Left lung (tissue), 10 donors: ENCODE results near the gene CNDP2. TPM values are rescaled to one million over a fixed set of nuclear protein-coding genes. Genes with fewer than 3 reads are reported as not detected.
A peak's percentile ranks its signal among the peaks of the same experiment; 100 is the strongest.

Experiments used
- ATAC-seq: fragments of 200-7000 bp; cut with Tn5 transposase; one replicate; pipeline ENCODE4 v1.9.1; 2020; ENCODE audit warnings: moderate library complexity
- DNase-seq, 4 donors: peaks; one replicate each; pipeline ENCODE4 v3.0.0-alpha.2; 2013 to 2020
- H3K27ac ChIP-seq, 2 donors: fragments of 200-600 bp; sonication (generic) in 1 of 2; one replicate each; pipeline versions ENCODE4 v1.5.0 to v1.8.0; 2020 to 2021
- H3K27me3 ChIP-seq, 2 donors: fragments of 200-600 bp; sonication (generic) in 1 of 2; one replicate each; pipeline versions ENCODE4 v1.5.0 to v1.8.0; 2020 to 2021
- H3K36me3 ChIP-seq, 2 donors: fragments of 200-600 bp; sonication (generic) in 1 of 2; one replicate each; pipeline versions ENCODE4 v1.5.0 to v1.8.0; 2020 to 2021
- H3K4me1 ChIP-seq, 2 donors: fragments of 200-600 bp; one replicate each; pipeline ENCODE4 v1.8.0; 2021
- H3K4me3 ChIP-seq, 2 donors: fragments of 200-600 bp; sonication (generic) in 1 of 2; one replicate each; pipeline versions ENCODE4 v1.5.0 to v1.8.0; 2020 to 2021; ENCODE audit warnings: mild to moderate bottlenecking in 1 of 2
- H3K9me3 ChIP-seq, 2 donors: fragments of 200-600 bp; sonication (generic) in 1 of 2; one replicate each; pipeline versions ENCODE4 v1.5.0 to v1.8.0; 2020 to 2021
- intact Hi-C, 2 donors: fragments of 100-400 bp; cut with DNase I; formaldehyde crosslinking; loops; one replicate each; pipeline versions ENCODE4 v1.11.2 to v1.14.2; 2022
- polyA plus RNA-seq, 6 donors: library from polyadenylated mRNA; unstranded; fragments of 120-200 nt; gene quantifications; one replicate each; pipeline ENCODE4 v1.2.1, GENCODE V29; 2013; ENCODE audit not compliant: insufficient read length in 6 of 6
- total RNA-seq, 2 donors: library from RNA; stranded (reverse); fragmentation: NEBNext Ultra II Directional; extraction: Animal tissue kit (Norgen Biotek cat#: 25700); gene quantifications; one replicate each; pipeline ENCODE4 v1.2.1, GENCODE V29; 2021
- TF ChIP-seq, protein P1 (sequence below), 2 donors: fragments of 200-600 bp; sonication (generic) in 1 of 2; IDR thresholded peaks; one replicate each; pipeline versions ENCODE4 v1.5.0 to v1.8.0; 2021; ENCODE audit warnings: antibody characterized with exemption in 2 of 2
- donor health status: DM: no; HTN: yes; CAD: no.
- donor health status: DM: no; HTN: no; CAD: no.

Gene CNDP2
- total and polyA plus RNA-seq, 8 donors, result 108 to 301 (median 129) TPM

DNA sequence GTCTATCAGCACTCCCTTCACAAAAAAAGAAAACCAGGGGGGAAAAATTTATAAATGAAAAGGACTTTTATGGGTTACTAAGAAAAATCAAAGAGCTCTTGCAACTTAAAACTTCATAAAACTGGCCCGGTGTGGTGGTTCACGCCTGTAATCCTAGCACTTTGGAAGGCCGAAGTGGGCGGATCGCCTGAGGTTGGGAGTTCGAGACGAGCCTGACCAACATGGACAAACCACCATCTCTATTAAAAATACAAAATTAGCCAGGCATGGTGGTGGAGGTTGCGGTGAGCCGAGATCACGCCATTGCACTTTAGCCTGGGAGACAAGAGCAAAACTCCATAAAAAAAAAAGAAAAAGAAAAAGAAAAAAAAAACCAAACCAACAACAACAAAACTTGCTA lies 40.8 kb upstream of the CNDP2 start:
- intact Hi-C loops, result no loop called here
- DNase-seq (no peak), ATAC-seq (no peak)
- Histone ChIP-seq H3K9me3 (no peaks in the 10 kb centered on the region), H3K4me1 (peaks cover 7 to 14% of the 10 kb centered on the region in 2 donors), H3K27ac (no peak overlapping the region), H3K4me3 (no peak overlapping the region), H3K27me3 (peaks cover 33 to 70% of the 10 kb centered on the region in 2 donors), H3K36me3 (no peaks in the 10 kb centered on the region)
- TF ChIP-seq, protein P1, sequence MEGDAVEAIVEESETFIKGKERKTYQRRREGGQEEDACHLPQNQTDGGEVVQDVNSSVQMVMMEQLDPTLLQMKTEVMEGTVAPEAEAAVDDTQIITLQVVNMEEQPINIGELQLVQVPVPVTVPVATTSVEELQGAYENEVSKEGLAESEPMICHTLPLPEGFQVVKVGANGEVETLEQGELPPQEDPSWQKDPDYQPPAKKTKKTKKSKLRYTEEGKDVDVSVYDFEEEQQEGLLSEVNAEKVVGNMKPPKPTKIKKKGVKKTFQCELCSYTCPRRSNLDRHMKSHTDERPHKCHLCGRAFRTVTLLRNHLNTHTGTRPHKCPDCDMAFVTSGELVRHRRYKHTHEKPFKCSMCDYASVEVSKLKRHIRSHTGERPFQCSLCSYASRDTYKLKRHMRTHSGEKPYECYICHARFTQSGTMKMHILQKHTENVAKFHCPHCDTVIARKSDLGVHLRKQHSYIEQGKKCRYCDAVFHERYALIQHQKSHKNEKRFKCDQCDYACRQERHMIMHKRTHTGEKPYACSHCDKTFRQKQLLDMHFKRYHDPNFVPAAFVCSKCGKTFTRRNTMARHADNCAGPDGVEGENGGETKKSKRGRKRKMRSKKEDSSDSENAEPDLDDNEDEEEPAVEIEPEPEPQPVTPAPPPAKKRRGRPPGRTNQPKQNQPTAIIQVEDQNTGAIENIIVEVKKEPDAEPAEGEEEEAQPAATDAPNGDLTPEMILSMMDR (IDR thresholded peaks at IDR 0.05), result no peak

DNA sequence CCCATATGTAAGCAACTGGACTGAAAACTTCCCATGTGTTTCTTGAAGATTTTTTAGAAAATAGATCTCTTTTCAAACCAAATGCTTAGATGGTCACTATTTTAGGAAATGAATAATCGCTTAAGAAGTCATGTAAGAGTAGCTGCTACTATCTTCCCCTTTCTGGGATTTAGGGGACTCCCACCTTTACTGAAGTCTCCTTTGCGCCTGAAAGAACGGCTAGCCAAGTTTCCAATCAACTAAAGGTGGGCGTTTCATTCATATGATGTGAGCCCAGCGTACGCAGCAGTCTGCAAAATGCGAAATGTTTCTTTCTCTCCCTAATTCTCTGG lies 40.2 kb upstream of the CNDP2 start:
- H3K4me1 ChIP-seq, result peaks cover 7 to 14% of the 10 kb centered on the region in 2 donors
- ATAC-seq, result no peak
- no peaks in the 10 kb centered on the region for H3K9me3 ChIP-seq
- H3K4me3 ChIP-seq, result no peak overlapping the region
- TF ChIP-seq, protein P1 (IDR thresholded peaks at IDR 0.05), result no peak
- no peak for DNase-seq
- intact Hi-C loops, result no loop called here
- no peaks in the 10 kb centered on the region for H3K36me3 ChIP-seq
- peaks cover 33 to 70% of the 10 kb centered on the region in 2 donors for H3K27me3 ChIP-seq
- no peak overlapping the region for H3K27ac ChIP-seq

DNA sequence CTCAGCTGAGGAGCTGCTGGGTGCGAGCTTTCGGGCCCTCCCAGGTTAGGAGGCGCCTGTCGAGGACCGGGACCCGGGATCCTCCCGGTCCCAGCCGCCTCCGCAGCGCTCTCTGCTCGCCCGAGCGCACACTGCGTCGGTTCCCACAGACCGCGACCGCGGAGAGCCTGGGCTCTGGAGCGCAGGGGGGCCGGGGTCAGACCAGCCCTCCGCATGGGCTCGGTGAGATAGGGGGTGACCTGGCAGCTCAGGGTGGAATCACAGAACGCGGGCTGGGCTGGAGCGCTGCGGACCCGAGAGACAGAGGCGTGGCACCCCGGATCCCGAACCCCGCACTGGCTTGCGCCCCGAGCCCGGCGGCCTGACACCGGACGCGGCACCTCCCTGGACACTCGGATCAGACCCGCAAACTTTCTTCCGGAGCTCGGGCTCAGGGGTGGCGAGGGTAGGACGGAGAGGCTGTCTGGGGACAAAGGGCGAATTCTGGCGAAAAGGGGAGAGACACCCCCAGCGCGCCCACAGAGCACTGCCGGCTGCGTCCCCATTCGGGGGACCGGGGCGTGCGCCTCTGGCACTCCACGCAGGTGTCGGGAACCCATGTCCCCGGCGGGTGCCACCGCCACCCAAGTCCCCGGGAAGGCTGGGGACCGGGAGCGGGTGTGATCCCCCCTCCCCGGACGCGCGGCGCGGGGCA lies 39.7 kb upstream of the CNDP2 start:
- peaks cover 7 to 14% of the 10 kb centered on the region in 2 donors for H3K4me1 ChIP-seq
- H3K36me3 ChIP-seq, result no peaks in the 10 kb centered on the region
- no peak for DNase-seq
- H3K9me3 ChIP-seq, result no peaks in the 10 kb centered on the region
- H3K27ac ChIP-seq, result no peak overlapping the region
- peak overlapping the region in 1 of 2 donors; percentile 20 for H3K4me3 ChIP-seq
- ATAC-seq, result peak; percentile 34
- peaks cover 33 to 70% of the 10 kb centered on the region in 2 donors for H3K27me3 ChIP-seq
- intact Hi-C loops, result no loop called here
- TF ChIP-seq, protein P1 (IDR thresholded peaks at IDR 0.05), result no peak

DNA sequence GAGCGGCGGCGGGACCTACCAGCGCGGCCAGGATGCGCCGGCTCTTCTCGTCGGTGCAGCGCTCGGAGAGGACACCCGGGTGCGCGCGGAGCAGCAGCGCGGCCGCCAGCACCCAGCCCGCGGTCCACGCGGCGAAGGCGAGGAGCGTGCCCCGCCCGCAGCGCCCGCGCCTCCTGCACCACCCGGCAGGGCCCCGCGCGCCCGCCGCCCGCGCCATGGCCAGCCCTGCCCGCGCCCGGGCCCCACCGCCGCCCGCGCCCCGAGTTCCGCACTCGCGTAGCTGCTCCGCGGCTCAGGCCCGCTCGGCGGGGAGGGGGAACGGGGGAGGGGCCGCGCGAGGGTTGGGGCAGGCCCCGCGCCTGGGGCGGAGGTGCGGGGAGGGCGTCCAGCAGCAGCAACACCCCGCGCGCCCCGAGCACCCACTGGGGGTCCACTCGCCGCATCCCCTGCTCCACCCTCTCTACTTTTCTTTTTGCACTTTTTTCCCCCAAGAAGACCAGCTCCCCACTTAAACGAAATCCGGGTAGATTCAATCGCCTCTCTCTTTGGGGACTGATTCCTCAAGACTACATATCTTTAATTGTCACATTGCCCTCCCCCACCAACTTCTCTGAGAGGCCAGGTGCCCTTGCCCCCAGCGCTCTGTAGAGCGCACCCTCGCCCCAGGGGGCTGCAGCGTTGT lies 39.0 kb upstream of the CNDP2 start, which contains the start of gene DIPK1C:
DIPK1C (minus strand) TSS at position 266 of the 682 bp plus-strand sequence; CDS start at position 217, 49 bp downstream.
- intact Hi-C loops, result no loop called here
- DNase-seq (no peak), ATAC-seq (peak; percentile 26)
- peak within 1 kb of the TSS in 1 of 2 donors; percentile 20 for H3K4me3 ChIP-seq
- peaks cover 7 to 14% of the 10 kb centered on the region in 2 donors for H3K4me1 ChIP-seq
- TF ChIP-seq, protein P1 (IDR thresholded peaks at IDR 0.05), result no peak
- no peaks in the 10 kb centered on the region for H3K36me3 ChIP-seq
- no peak within 1 kb of the TSS for H3K27ac ChIP-seq
- peaks cover 33 to 70% of the 10 kb centered on the region in 2 donors for H3K27me3 ChIP-seq
- no peaks in the 10 kb centered on the region for H3K9me3 ChIP-seq

DNA sequence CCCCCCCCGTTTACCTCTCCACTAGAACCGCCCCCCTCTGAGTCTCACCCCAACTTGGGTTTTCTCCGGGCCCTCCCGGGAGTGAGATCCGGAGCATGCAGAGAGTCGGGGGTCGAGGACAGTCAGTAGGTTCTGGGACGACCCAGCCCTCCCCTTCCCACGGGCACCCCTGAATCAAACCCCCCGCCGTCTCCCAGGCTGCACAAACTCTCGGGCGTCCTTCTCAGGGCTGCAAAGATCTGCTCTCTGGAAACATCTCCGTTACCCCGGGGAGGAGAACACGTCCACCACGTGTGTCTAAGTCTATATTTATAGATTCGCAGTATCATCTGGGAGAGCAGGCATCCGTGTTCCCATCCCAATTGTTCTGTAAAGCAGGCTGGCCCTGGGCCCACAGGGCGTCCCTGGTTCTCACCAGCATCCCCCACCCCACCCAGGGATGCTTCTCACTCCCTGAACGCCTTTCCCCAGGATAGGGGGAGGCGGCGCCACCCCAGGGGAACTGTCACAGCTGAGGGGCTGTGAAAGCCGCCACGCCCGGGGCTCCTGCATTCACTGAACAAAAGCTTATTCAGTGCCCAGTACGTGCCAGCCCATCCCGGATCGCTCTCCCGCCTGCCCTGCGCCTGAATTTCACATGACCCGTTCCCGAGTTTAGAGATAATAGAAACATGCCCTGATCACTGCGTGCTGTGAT lies 38.3 kb upstream of the CNDP2 start:
- ATAC-seq, result no peak
- TF ChIP-seq, protein P1 (IDR thresholded peaks at IDR 0.05), result no peak
- Histone ChIP-seq H3K27ac (no peak overlapping the region), H3K27me3 (peaks cover 33 to 70% of the 10 kb centered on the region in 2 donors), H3K4me3 (no peak overlapping the region), H3K4me1 (peaks cover 7 to 14% of the 10 kb centered on the region in 2 donors), H3K9me3 (no peaks in the 10 kb centered on the region), H3K36me3 (no peaks in the 10 kb centered on the region)
- intact Hi-C loops, result no loop called here
- no peak for DNase-seq
